ENCODE results near the gene NCAPG2.

Gene NCAPG2

DNA sequence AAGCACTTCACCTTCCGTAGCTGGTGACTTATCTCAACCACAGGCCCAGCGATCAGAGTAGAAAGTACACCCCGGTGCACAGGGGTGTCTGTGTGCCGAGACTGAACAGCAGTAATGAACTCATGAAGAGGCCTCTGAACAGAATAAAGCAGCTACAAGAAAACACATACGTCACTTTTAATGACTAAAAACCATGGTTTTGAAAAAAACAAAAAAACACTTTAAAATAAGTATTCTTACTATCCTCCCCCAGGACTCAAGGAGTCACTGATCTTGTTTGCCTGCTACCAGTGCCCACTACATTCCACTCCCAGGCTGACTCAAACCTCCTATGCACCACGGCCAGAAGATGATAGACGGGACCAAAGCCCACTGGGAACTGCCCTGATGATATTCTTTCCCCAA lies 53.8 kb downstream of the NCAPG2 start:
- H4K20me1 ChIP-seq (ENCODE audit: insufficient read depth) = no peaks in the 10 kb centered on the region; the same call in 1 of the 2 replicates
- H3K4me2 ChIP-seq = no peak overlapping the region
- peaks cover 18% of the 10 kb centered on the region for H3K4me1 ChIP-seq (ENCODE audit: low read depth, poor library complexity, severe bottlenecking)
- no peaks in the 10 kb centered on the region for H3K27me3 ChIP-seq (ENCODE audit: insufficient read depth, low read depth)
- H3K27ac ChIP-seq = no peak overlapping the region
- TF ChIP-seq, protein P1, sequence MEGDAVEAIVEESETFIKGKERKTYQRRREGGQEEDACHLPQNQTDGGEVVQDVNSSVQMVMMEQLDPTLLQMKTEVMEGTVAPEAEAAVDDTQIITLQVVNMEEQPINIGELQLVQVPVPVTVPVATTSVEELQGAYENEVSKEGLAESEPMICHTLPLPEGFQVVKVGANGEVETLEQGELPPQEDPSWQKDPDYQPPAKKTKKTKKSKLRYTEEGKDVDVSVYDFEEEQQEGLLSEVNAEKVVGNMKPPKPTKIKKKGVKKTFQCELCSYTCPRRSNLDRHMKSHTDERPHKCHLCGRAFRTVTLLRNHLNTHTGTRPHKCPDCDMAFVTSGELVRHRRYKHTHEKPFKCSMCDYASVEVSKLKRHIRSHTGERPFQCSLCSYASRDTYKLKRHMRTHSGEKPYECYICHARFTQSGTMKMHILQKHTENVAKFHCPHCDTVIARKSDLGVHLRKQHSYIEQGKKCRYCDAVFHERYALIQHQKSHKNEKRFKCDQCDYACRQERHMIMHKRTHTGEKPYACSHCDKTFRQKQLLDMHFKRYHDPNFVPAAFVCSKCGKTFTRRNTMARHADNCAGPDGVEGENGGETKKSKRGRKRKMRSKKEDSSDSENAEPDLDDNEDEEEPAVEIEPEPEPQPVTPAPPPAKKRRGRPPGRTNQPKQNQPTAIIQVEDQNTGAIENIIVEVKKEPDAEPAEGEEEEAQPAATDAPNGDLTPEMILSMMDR (conservative IDR thresholded peaks at IDR 0.05; ENCODE audit: low read depth, low read length) = no peak
- peaks cover 10% of the 10 kb centered on the region; the same call in 1 of the 2 replicates for H3K79me2 ChIP-seq (ENCODE audit: insufficient read depth, low read depth)
- no peak overlapping the region for H3K4me3 ChIP-seq (IDR thresholded peaks at IDR 0.05; ENCODE audit: insufficient read depth, low read depth, low read length)
- H3K9ac ChIP-seq = no peak overlapping the region
- H2AFZ ChIP-seq (ENCODE audit: low read depth) = no peak overlapping the region
- H3K36me3 ChIP-seq (ENCODE audit: insufficient read depth) = peaks cover 21% of the 10 kb centered on the region

DNA sequence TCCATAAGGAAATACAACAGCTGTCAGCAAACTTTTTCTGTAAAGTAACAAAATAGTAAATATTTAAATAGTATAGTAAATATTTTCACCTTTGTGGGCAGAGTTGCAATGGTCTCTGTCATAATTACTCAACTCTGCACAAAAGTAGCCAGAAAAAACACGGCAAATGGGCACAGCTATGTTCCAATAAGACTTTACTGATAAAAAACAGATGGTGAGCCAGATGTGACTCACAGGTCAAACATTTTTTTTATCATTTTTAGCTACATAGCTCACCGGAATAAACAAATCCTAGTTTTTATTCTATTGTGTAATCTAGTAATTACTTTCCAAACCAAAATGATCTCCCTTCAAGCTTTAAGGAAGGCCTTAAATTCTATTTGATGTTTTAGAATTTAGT lies 55.3 kb downstream of the NCAPG2 start:
- H3K4me3 ChIP-seq (IDR thresholded peaks at IDR 0.05; ENCODE audit: insufficient read depth, low read depth, low read length) = no peak overlapping the region
- peaks cover 10% of the 10 kb centered on the region; the same call in 1 of the 2 replicates for H3K79me2 ChIP-seq (ENCODE audit: insufficient read depth, low read depth)
- H4K20me1 ChIP-seq (ENCODE audit: insufficient read depth) = peaks cover 3% of the 10 kb centered on the region; the same call in 1 of the 2 replicates
- H3K9ac ChIP-seq = no peak overlapping the region
- no peak overlapping the region for H2AFZ ChIP-seq (ENCODE audit: low read depth)
- TF ChIP-seq, protein P1 (conservative IDR thresholded peaks at IDR 0.05; ENCODE audit: low read depth, low read length) = no peak
- no peak overlapping the region for H3K4me2 ChIP-seq
- H3K36me3 ChIP-seq (ENCODE audit: insufficient read depth) = peaks cover 29% of the 10 kb centered on the region
- peaks cover 3% of the 10 kb centered on the region for H3K4me1 ChIP-seq (ENCODE audit: low read depth, poor library complexity, severe bottlenecking)
- H3K27me3 ChIP-seq (ENCODE audit: insufficient read depth, low read depth) = no peaks in the 10 kb centered on the region
- H3K27ac ChIP-seq = no peak overlapping the region

DNA sequence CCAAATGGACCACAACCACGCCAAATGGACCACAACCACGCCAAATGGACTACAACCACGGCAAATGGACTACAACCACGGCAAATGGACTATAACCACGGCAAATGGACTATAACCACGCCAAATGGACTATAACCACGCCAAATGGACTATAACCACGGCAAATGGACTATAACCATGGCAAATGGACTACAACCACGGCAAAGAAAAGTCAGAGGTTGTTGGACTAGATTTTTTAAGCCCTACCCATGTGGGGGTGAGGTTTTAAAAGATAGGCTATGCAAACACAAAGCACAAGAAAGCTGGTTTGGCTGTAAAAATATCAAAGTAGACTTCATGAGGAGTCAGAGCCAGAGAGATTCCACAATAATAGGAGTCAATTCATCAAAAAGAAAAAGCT lies 55.8 kb downstream of the NCAPG2 start:
- Histone ChIP-seq H3K79me2 (ENCODE audit: insufficient read depth, low read depth) (peaks cover 10% of the 10 kb centered on the region; the same call in 1 of the 2 replicates), H3K27me3 (ENCODE audit: insufficient read depth, low read depth) (no peaks in the 10 kb centered on the region), H3K4me2 (no peak overlapping the region), H3K36me3 (ENCODE audit: insufficient read depth) (peaks cover 28% of the 10 kb centered on the region), H3K4me1 (ENCODE audit: low read depth, poor library complexity, severe bottlenecking) (no peaks in the 10 kb centered on the region), H2AFZ (ENCODE audit: low read depth) (no peak overlapping the region), H3K9ac (no peak overlapping the region), H4K20me1 (ENCODE audit: insufficient read depth) (peaks cover 3% of the 10 kb centered on the region; the same call in 1 of the 2 replicates), H3K4me3 (IDR thresholded peaks at IDR 0.05; ENCODE audit: insufficient read depth, low read depth, low read length) (no peak overlapping the region), H3K27ac (no peak overlapping the region)
- TF ChIP-seq, protein P1 (conservative IDR thresholded peaks at IDR 0.05; ENCODE audit: low read depth, low read length) = no peak

DNA sequence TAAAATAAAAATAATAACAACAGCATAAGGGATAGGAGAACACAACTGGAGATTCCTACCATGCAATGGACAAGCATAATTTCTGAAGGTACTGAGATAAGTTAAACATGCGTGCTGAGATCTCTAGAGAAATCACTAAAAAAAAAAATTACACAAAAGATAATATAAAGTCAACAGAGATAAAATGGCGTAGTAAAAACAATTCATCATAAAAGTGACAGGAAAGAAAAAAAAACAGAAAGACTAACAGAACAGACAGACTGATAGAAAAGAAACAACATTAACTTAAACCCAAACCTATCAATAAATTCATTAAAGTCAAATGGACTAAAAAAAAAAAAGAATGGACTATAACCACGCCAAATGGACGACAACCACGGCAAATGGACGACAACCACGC lies 56.4 kb downstream of the NCAPG2 start:
- Histone ChIP-seq H4K20me1 (ENCODE audit: insufficient read depth) (peaks cover 3% of the 10 kb centered on the region; the same call in 1 of the 2 replicates), H3K79me2 (ENCODE audit: insufficient read depth, low read depth) (peaks cover 6% of the 10 kb centered on the region; the same call in 1 of the 2 replicates), H3K27me3 (ENCODE audit: insufficient read depth, low read depth) (no peaks in the 10 kb centered on the region), H3K27ac (no peak overlapping the region), H3K36me3 (ENCODE audit: insufficient read depth) (peaks cover 28% of the 10 kb centered on the region), H3K4me1 (ENCODE audit: low read depth, poor library complexity, severe bottlenecking) (no peaks in the 10 kb centered on the region), H3K9ac (no peak overlapping the region), H2AFZ (ENCODE audit: low read depth) (no peak overlapping the region), H3K4me3 (IDR thresholded peaks at IDR 0.05; ENCODE audit: insufficient read depth, low read depth, low read length) (no peak overlapping the region), H3K4me2 (no peak overlapping the region)
- TF ChIP-seq, protein P1 (conservative IDR thresholded peaks at IDR 0.05; ENCODE audit: low read depth, low read length) = no peak
